Neural cell (in vitro differentiated cells): ENCODE measurements around the gene USP30. TPM values are rescaled to one million over a fixed set of nuclear protein-coding genes. Genes with fewer than 3 reads are reported as not detected.

Experiments used
- H2AFZ ChIP-seq: fragments of 200-600, 300-800 bp; sonication (generic), shearing (Covaris generic); 2 replicates; pipeline ENCODE4 v1.6.0; 2014; ENCODE audit warnings: low read depth, mild to moderate bottlenecking, antibody characterized with exemption, low read length, moderate library complexity
- H3F3A ChIP-seq: fragments of 200-600 bp; shearing (Covaris generic); 2 replicates; pipeline ENCODE4 v1.6.1; 2016; ENCODE audit warnings: mild to moderate bottlenecking, moderate library complexity, mixed read lengths, antibody characterized with exemption, low read length; ENCODE audit not compliant: insufficient read depth, poor library complexity, severe bottlenecking
- H3K27ac ChIP-seq: fragments of 200-600, 300-800 bp; sonication (generic), shearing (Covaris generic); 2 replicates; pipeline ENCODE4 v1.5.1; 2014; ENCODE audit warnings: mild to moderate bottlenecking, low read length, moderate library complexity
- H3K27me3 ChIP-seq: fragments of 300-800, 200-600 bp; sonication (generic), shearing (Covaris generic); 2 replicates; pipeline ENCODE4 v1.6.0; 2014; ENCODE audit warnings: mild to moderate bottlenecking, low read depth, low read length, moderate library complexity; ENCODE audit not compliant: insufficient read depth
- H3K36me3 ChIP-seq: fragments of 300-800, 200-600 bp; sonication (generic), shearing (Covaris generic); 2 replicates; pipeline ENCODE4 v1.5.1; 2014; ENCODE audit warnings: mild to moderate bottlenecking, antibody characterized with exemption, low read length, moderate library complexity; ENCODE audit not compliant: insufficient read depth
- H3K4me2 ChIP-seq: fragments of 300-800, 200-600 bp; sonication (generic), shearing (Covaris generic); 2 replicates; pipeline ENCODE4 v1.6.0; 2014; ENCODE audit warnings: mild to moderate bottlenecking, low read length
- H3K4me3 ChIP-seq: fragments of 300-800, 200-600 bp; sonication (generic), shearing (Covaris generic); 2 replicates; pipeline ENCODE4 v1.5.1; 2014; ENCODE audit warnings: mild to moderate bottlenecking, low read length, moderate library complexity
- H3K79me2 ChIP-seq: fragments of 200-600 bp; shearing (Covaris generic); replicated peaks from 2 replicates; pipeline ENCODE4 v1.6.0; 2014; ENCODE audit warnings: mild to moderate bottlenecking, low read length, moderate library complexity; ENCODE audit not compliant: insufficient read depth
- H3K9ac ChIP-seq: fragments of 300-800, 200-600 bp; sonication (generic), shearing (Covaris generic); 2 replicates; pipeline ENCODE4 v1.6.1; 2016; ENCODE audit warnings: mild to moderate bottlenecking, low read length, mixed read lengths
- H3K9me2 ChIP-seq: fragments of 200-600 bp; shearing (Covaris generic); 2 replicates; pipeline ENCODE4 v1.6.1; 2016; ENCODE audit warnings: mild to moderate bottlenecking, low read length, mixed read lengths; ENCODE audit not compliant: insufficient read depth
- H3K9me3 ChIP-seq: fragments of 200-600, 300-800 bp; sonication (generic), shearing (Covaris generic); 2 replicates; pipeline ENCODE4 v1.6.1; 2016; ENCODE audit warnings: mild to moderate bottlenecking, mixed run types, low read length, moderate library complexity, mixed read lengths
- H4K20me1 ChIP-seq: fragments of 200-600 bp; shearing (Covaris generic); 2 replicates; pipeline ENCODE4 v1.6.1; 2016; ENCODE audit warnings: mild to moderate bottlenecking, mixed run types; ENCODE audit not compliant: insufficient read depth
- EP300 ChIP-seq: fragments of 450-650 bp; conservative IDR thresholded peaks from 2 replicates; pipeline ENCODE4 v1.6.1; 2014; ENCODE audit warnings: antibody characterized with exemption, mild to moderate bottlenecking, moderate library complexity; ENCODE audit not compliant: poor library complexity, severe bottlenecking
- EZH2 ChIP-seq: fragments of 200-600, 300-800 bp; shearing (Covaris generic), sonication (generic); IDR thresholded peaks from 2 replicates; pipeline ENCODE4 v1.6.1; 2014; ENCODE audit warnings: antibody characterized with exemption, low read length, borderline replicate concordance, mild to moderate bottlenecking; ENCODE audit not compliant: insufficient read depth, poor library complexity, severe bottlenecking
- MXI1 ChIP-seq: fragments of 450-650 bp; conservative IDR thresholded peaks from 2 replicates; pipeline ENCODE4 v1.6.1; 2014; ENCODE audit warnings: antibody characterized with exemption, mild to moderate bottlenecking; ENCODE audit not compliant: poor library complexity, severe bottlenecking
- POLR2AphosphoS5 ChIP-seq: IDR thresholded peaks from 2 replicates; pipeline ENCODE4 v1.6.1; 2012
- RAD21 ChIP-seq: fragments of 450-650 bp; conservative IDR thresholded peaks from 2 replicates; pipeline ENCODE4 v1.6.1; 2014; ENCODE audit warnings: antibody characterized with exemption, mild to moderate bottlenecking, moderate library complexity
- SMC3 ChIP-seq: fragments of 450-650 bp; conservative IDR thresholded peaks from 2 replicates; pipeline ENCODE4 v1.6.1; 2014; ENCODE audit warnings: antibody characterized with exemption, mild to moderate bottlenecking, moderate library complexity; ENCODE audit not compliant: poor library complexity
- TAF1 ChIP-seq: IDR thresholded peaks from 2 replicates; pipeline ENCODE4 v1.6.1; 2012; ENCODE audit warnings: low read depth
- polyA plus RNA-seq: library from polyadenylated mRNA; depleted of rRNA; stranded (reverse); fragments of >200 nt; gene quantifications from 2 replicates; pipeline ENCODE4 v1.2.3, GENCODE V29; 2014
- TF ChIP-seq, protein P1 (sequence below): IDR thresholded peaks from 2 replicates; pipeline ENCODE4 v1.6.1; 2012; ENCODE audit warnings: borderline replicate concordance
- TF ChIP-seq, protein P2 (sequence below): fragments of 450-650 bp; IDR thresholded peaks from 2 replicates; pipeline ENCODE4 v1.5.1; 2014; ENCODE audit warnings: antibody characterized with exemption, mild to moderate bottlenecking, moderate library complexity; ENCODE audit not compliant: poor library complexity, severe bottlenecking

The USP30 gene
- polyA plus RNA-seq, 1 donor from 2014 or later, result 37.2 TPM

DNA sequence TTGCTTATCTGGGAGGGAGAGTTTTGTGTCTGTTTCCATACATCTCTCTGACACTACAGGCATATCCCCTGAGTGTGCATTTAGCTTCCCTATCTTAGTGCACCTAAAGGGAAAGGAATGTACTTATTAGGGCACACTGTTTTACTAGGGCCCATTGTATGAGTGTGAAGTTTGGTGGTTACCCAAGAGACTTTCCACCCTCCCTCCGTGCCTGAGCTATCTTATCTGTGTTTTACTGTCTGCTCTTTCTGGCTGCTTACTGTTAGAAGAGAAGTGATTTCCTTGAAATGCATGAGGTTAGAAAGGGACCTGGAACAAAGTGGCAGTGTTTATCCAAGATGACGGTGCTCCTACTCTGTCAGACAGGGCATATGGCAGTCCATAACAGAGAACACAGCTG is 23.0 kb upstream of the USP30 start:
- H3K27ac ChIP-seq, result no peak overlapping the region
- TF ChIP-seq, protein P1, sequence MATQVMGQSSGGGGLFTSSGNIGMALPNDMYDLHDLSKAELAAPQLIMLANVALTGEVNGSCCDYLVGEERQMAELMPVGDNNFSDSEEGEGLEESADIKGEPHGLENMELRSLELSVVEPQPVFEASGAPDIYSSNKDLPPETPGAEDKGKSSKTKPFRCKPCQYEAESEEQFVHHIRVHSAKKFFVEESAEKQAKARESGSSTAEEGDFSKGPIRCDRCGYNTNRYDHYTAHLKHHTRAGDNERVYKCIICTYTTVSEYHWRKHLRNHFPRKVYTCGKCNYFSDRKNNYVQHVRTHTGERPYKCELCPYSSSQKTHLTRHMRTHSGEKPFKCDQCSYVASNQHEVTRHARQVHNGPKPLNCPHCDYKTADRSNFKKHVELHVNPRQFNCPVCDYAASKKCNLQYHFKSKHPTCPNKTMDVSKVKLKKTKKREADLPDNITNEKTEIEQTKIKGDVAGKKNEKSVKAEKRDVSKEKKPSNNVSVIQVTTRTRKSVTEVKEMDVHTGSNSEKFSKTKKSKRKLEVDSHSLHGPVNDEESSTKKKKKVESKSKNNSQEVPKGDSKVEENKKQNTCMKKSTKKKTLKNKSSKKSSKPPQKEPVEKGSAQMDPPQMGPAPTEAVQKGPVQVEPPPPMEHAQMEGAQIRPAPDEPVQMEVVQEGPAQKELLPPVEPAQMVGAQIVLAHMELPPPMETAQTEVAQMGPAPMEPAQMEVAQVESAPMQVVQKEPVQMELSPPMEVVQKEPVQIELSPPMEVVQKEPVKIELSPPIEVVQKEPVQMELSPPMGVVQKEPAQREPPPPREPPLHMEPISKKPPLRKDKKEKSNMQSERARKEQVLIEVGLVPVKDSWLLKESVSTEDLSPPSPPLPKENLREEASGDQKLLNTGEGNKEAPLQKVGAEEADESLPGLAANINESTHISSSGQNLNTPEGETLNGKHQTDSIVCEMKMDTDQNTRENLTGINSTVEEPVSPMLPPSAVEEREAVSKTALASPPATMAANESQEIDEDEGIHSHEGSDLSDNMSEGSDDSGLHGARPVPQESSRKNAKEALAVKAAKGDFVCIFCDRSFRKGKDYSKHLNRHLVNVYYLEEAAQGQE, result no peak
- TF ChIP-seq POLR2AphosphoS5, result no peak
- TF ChIP-seq, protein P2, sequence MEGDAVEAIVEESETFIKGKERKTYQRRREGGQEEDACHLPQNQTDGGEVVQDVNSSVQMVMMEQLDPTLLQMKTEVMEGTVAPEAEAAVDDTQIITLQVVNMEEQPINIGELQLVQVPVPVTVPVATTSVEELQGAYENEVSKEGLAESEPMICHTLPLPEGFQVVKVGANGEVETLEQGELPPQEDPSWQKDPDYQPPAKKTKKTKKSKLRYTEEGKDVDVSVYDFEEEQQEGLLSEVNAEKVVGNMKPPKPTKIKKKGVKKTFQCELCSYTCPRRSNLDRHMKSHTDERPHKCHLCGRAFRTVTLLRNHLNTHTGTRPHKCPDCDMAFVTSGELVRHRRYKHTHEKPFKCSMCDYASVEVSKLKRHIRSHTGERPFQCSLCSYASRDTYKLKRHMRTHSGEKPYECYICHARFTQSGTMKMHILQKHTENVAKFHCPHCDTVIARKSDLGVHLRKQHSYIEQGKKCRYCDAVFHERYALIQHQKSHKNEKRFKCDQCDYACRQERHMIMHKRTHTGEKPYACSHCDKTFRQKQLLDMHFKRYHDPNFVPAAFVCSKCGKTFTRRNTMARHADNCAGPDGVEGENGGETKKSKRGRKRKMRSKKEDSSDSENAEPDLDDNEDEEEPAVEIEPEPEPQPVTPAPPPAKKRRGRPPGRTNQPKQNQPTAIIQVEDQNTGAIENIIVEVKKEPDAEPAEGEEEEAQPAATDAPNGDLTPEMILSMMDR, result no peak
- TF ChIP-seq MXI1, result no peak
- no peak for TF ChIP-seq EZH2
- TF ChIP-seq EP300, result no peak
- TF ChIP-seq SMC3, result no peak
- H3K4me2 ChIP-seq, result no peak overlapping the region
- no peaks in the 10 kb centered on the region for H3K9me2 ChIP-seq
- no peak overlapping the region for H2AFZ ChIP-seq
- no peaks in the 10 kb centered on the region for H3K9me3 ChIP-seq
- no peaks in the 10 kb centered on the region for H4K20me1 ChIP-seq
- no peaks in the 10 kb centered on the region for H3K36me3 ChIP-seq
- no peaks in the 10 kb centered on the region for H3F3A ChIP-seq
- no peak overlapping the region for H3K4me3 ChIP-seq
- H3K9ac ChIP-seq, result no peak overlapping the region
- H3K79me2 ChIP-seq, result no peaks in the 10 kb centered on the region
- peaks cover 2% of the 10 kb centered on the region for H3K27me3 ChIP-seq

DNA sequence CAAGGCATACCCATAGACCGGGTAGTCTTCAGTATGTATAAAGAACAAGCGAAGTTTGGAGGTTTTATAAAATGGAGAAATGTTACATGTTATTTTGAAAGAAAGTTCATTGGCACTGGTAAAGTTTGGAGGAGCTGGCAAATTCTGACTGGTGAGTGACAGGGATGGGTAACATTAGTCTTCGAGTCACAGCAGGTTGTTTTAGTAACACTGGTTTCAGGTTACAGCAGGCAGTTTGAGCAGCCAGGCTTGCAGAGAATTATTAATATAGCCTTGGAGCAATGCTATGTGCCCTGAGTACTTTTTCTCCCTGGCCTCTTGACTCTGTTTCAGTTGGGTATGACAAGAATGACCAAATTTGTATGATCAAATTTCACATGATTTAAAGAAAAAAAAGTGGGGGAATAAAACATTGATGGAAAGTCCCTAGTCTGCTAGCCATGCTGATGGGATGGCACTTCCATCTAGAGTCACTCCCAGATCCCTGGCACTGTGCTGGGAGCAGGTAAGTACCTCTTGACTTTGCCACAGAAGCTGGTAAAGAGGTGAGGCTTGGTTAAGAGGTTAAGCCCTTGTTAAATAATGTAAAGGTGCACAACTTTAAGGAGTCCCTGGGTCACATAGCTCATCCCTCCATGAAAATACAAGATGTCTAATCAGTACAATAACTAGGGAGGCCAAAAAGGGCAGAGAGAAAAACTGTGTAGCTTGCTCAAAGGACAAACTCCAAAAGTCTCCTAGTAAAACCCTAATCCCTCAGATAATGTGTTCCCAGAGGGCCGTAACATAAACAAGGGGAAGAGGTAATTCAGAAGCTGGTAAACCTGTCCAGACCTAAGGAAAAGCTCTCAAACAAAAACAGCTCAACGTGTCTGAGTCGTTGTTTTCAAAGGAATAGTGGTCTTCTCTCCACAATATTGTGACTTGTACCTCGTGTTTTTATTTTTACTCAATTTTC is 18.9 kb upstream of the USP30 start:
- H3K27me3 ChIP-seq, result peaks cover 2% of the 10 kb centered on the region
- no peak overlapping the region for H3K4me2 ChIP-seq
- H3K36me3 ChIP-seq, result no peaks in the 10 kb centered on the region
- no peak overlapping the region for H2AFZ ChIP-seq
- TF ChIP-seq RAD21 (no peak), MXI1 (no peak), SMC3 (no peak), EP300 (no peak), POLR2AphosphoS5 (no peak), EZH2 (no peak), TAF1 (no peak)
- TF ChIP-seq, protein P2, result no peak
- TF ChIP-seq, protein P1, result no peak
- no peak overlapping the region for H3K4me3 ChIP-seq
- H4K20me1 ChIP-seq, result no peaks in the 10 kb centered on the region
- no peak overlapping the region for H3K27ac ChIP-seq
- H3F3A ChIP-seq, result no peaks in the 10 kb centered on the region
- no peaks in the 10 kb centered on the region for H3K9me3 ChIP-seq
- no peaks in the 10 kb centered on the region for H3K9me2 ChIP-seq
- H3K9ac ChIP-seq, result no peak overlapping the region
- no peaks in the 10 kb centered on the region for H3K79me2 ChIP-seq
